ENCODE data around the gene NCDN.

Gene NCDN

GRCh38 chr1:35588197-35588910 lies 30.8 kb downstream of the NCDN start:
- DNase-seq (ENCODE audit: low spot score in 2 of 2) (no peak), ATAC-seq (no peak)
- Mint-ChIP-seq H3K36me3 (peaks cover 6% of the 10 kb centered on the region), H3K27ac (peak overlapping the region; percentile 5), H3K4me1 (peaks cover 23% of the 10 kb centered on the region), H3K9me3 (no peaks in the 10 kb centered on the region), H3K4me3 (no peak overlapping the region)

- Mint-ChIP-seq H3K4me1 (peaks cover 26% of the 10 kb centered on the region), H3K36me3 (peaks cover 6% of the 10 kb centered on the region), H3K4me3 (no peak overlapping the region), H3K27ac (peak overlapping the region; percentile 5), H3K9me3 (no peaks in the 10 kb centered on the region)
- no peak for DNase-seq (ENCODE audit: low spot score in 2 of 2)
- ATAC-seq, result no peak
Observed at GRCh38 chr1:35589516-35590427, 32.2 kb downstream of the NCDN start.

- Mint-ChIP-seq H3K9me3 (no peaks in the 10 kb centered on the region), H3K27ac (no peak overlapping the region), H3K4me1 (peaks cover 26% of the 10 kb centered on the region), H3K36me3 (peaks cover 6% of the 10 kb centered on the region), H3K4me3 (no peak overlapping the region)
- no peak for ATAC-seq
- DNase-seq (ENCODE audit: low spot score in 2 of 2), result no peak
Observed at GRCh38 chr1:35590476-35591040, 33.0 kb downstream of the NCDN start.

- no peak overlapping the region for H3K4me3 Mint-ChIP-seq
- peaks cover 26% of the 10 kb centered on the region for H3K4me1 Mint-ChIP-seq
- H3K36me3 Mint-ChIP-seq, result peaks cover 6% of the 10 kb centered on the region
- no peaks in the 10 kb centered on the region for H3K9me3 Mint-ChIP-seq
- ATAC-seq (no peak), DNase-seq (ENCODE audit: low spot score in 2 of 2) (no peak)
- no peak overlapping the region for H3K27ac Mint-ChIP-seq
Observed at GRCh38 chr1:35591211-35591610, 33.6 kb downstream of the NCDN start.

DNA sequence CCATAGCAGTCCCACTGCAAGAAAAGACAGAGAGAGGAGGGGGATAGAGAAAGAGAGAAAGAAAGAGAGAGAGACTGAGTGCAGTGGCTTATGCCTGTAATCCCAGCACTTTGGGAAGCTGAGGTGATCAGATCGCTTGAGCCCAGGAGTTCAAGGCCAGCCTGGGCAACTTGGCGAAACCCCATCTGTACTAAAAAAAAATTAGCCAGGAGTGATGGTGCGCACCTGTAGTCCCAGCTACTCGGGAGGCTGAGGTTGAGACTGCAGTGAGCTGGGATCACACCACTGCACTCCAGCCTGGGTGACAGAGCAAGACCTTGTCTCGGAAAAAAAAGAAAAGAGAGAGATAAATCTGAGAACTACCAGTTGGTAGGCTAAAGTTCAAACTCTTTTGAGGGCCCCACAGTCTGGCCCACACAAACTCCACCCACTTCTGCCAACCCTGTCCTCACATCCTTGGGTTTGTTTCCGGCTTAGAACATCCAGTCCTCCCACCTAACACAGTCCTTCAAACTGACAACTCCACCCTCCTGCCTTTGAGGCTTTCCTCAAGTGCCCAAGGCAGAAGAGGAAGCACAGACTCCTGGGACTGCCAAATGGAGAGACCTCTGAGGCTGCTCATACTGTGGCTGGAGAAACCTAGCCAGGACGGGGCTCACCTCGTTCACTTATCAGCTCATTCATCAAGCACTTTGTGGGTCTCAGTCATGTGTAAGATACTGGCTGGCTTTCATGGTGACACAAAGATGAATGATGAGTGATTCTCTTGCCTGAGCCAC lies 35.6 kb downstream of the NCDN start:
- Mint-ChIP-seq H3K27ac (peak overlapping the region; percentile 79), H3K9me3 (no peaks in the 10 kb centered on the region), H3K36me3 (peaks cover 6% of the 10 kb centered on the region), H3K4me1 (peaks cover 26% of the 10 kb centered on the region), H3K4me3 (no peak overlapping the region)
- DNase-seq (ENCODE audit: low spot score in 2 of 2) (no peak), ATAC-seq (peak; percentile 66)

DNA sequence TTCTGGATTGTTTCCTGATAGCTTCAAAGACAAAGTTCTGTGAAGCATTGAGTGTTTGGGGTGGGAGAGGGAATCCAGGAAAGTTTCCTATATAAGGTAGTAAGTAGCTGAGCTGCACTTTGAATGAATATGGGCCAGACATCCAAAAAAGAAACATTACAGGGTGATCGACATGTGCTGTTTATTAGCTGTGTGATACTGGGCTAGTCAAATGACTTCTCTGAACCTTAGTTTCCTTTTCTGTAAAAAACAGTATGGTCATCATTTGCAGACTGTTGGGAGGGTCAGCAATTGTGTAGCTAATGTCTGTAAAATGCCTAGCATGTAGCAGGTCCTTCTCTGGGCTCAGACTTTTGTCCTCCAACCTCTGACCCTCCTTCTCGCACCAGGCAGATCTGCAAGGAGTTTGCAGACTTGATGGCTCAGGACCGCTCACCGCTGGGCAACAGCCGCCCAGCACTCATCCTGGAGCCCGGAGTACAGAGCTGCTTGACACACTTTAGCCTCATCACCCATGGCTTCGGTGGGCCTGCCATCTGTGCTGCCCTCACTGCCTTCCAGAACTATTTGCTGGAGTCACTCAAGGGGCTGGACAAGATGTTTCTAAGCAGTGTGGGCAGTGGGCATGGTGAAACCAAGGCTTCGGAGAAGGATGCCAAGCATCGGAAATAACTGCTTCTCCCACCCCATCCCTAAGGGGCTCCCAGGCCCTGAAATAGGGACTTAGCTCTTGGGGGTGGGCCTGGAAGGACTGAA lies 36.6 kb downstream of the NCDN start:
- H3K4me3 Mint-ChIP-seq, result no peak overlapping the region
- DNase-seq (ENCODE audit: low spot score in 2 of 2) (no peak), ATAC-seq (no peak)
- H3K4me1 Mint-ChIP-seq, result peaks cover 20% of the 10 kb centered on the region
- H3K36me3 Mint-ChIP-seq, result peaks cover 13% of the 10 kb centered on the region
- H3K27ac Mint-ChIP-seq, result peak overlapping the region; percentile 75
- H3K9me3 Mint-ChIP-seq, result no peaks in the 10 kb centered on the region

DNA sequence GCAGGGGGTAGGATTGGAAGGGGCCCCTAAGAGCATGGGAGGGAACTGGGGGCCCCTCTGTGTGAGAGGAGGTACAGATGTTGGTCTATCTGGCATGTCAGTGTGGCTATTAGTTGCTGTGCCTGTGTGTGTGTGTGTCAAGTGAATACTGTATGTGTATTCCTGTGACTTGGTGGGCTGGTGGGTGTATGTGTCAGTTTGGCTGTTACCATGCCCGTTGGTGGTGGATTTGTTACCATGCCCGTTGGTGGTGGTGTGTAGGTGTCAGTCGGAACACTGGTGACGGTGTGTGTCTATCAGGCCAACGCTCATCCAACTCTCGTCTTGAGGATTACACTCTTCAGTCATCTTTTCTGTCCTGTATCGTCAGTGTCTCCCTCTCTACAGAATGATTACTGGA lies 38.1 kb downstream of the NCDN start:
- Mint-ChIP-seq H3K9me3 (no peaks in the 10 kb centered on the region), H3K36me3 (peaks cover 28% of the 10 kb centered on the region), H3K4me3 (no peak overlapping the region), H3K27ac (peak overlapping the region; percentile 75), H3K4me1 (peaks cover 11% of the 10 kb centered on the region)
- ATAC-seq, result no peak
- DNase-seq (ENCODE audit: low spot score in 2 of 2), result no peak

DNA sequence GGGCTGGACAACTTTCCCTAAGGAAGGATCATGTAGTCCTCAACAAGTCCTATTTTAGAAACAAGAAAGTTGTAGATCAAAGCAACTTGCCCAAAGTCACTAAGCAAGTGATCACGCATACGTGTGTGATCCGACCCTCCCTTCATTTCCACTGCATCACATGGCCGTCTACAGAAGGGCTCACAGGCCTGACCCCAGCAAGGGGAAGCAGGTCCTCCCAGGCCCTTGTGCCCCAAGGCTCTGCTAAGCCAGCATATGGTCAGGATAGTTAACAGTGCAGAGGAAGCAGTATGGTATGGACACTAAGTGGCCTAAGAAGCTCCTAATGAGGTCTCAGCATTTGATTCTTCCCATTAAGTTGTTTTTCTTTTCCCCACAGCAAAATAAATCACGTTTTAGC lies 40.3 kb downstream of the NCDN start:
- ATAC-seq (no peak), DNase-seq (ENCODE audit: low spot score in 2 of 2) (no peak)
- Mint-ChIP-seq H3K27ac (no peak overlapping the region), H3K4me3 (no peak overlapping the region), H3K9me3 (no peaks in the 10 kb centered on the region), H3K4me1 (peaks cover 7% of the 10 kb centered on the region), H3K36me3 (peaks cover 46% of the 10 kb centered on the region)

GRCh38 chr1:35598895-35599294 lies 41.3 kb downstream of the NCDN start:
- Mint-ChIP-seq H3K9me3 (no peaks in the 10 kb centered on the region), H3K36me3 (peaks cover 54% of the 10 kb centered on the region), H3K27ac (no peak overlapping the region), H3K4me1 (no peaks in the 10 kb centered on the region), H3K4me3 (no peak overlapping the region)
- no peak for DNase-seq (ENCODE audit: low spot score in 2 of 2)
- ATAC-seq, result no peak

DNA sequence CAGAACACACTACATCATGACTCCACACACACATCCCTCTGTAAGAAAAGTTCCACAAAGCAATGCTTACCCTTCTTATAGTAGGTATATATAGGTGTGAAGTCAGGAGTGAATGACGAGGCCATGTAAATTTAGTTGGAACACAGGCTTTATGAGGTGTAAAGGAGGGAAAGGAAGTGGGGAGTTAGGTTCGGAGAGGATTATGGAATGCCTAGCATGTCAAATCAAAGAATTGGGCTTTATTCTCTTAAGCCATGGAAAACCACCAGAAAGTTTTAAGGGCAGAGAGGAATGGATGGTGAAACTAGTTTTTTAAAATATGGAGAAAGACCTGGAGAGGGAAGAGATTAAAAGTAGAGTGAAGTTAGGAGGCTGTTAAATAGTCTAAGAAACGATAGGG lies 41.8 kb downstream of the NCDN start:
- H3K27ac Mint-ChIP-seq, result no peak overlapping the region

DNA sequence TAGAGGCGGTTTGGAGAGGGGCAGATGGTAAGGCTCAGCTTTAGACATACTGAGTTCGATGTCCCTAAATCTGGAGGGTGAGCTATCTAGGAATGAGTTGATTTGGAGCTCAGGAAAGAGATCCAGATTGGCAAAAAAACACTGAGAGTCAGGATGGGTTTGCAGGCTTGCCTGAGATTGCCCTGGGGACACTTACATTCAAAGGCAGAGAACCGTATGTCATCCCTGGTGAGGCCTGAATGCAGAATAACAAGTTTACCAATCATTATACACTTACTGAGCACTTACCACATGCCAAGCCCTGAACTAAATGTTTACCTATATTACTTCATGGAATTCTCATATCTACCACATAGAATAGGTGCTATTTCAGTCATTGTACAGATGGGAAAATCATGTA lies 43.0 kb downstream of the NCDN start:
- no peak for ATAC-seq
- Mint-ChIP-seq H3K4me3 (no peak overlapping the region), H3K4me1 (no peaks in the 10 kb centered on the region), H3K9me3 (no peaks in the 10 kb centered on the region), H3K36me3 (peaks cover 68% of the 10 kb centered on the region), H3K27ac (no peak overlapping the region)
- DNase-seq (ENCODE audit: low spot score in 2 of 2), result no peak

More for the DNA sequence above, 41.8 kb downstream of the NCDN start:
- Mint-ChIP-seq H3K9me3 (no peaks in the 10 kb centered on the region), H3K4me1 (no peaks in the 10 kb centered on the region), H3K4me3 (no peak overlapping the region), H3K36me3 (peaks cover 59% of the 10 kb centered on the region)
- no peak for DNase-seq (ENCODE audit: low spot score in 2 of 2)
- no peak for ATAC-seq

GRCh38 chr1:35603468-35603867 lies 45.9 kb downstream of the NCDN start:
- DNase-seq (ENCODE audit: low spot score in 2 of 2), result no peak
- ATAC-seq, result no peak
- no peak overlapping the region for H3K4me3 Mint-ChIP-seq
- H3K36me3 Mint-ChIP-seq, result peaks cover 97% of the 10 kb centered on the region
- no peaks in the 10 kb centered on the region for H3K9me3 Mint-ChIP-seq
- peaks cover 8% of the 10 kb centered on the region for H3K4me1 Mint-ChIP-seq
- no peak overlapping the region for H3K27ac Mint-ChIP-seq

GRCh38 chr1:35603941-35604340 lies 46.3 kb downstream of the NCDN start:
- ATAC-seq, result no peak
- Mint-ChIP-seq H3K4me1 (peaks cover 8% of the 10 kb centered on the region), H3K9me3 (no peaks in the 10 kb centered on the region), H3K4me3 (no peak overlapping the region), H3K27ac (no peak overlapping the region), H3K36me3 (peaks cover 97% of the 10 kb centered on the region)
- no peak for DNase-seq (ENCODE audit: low spot score in 2 of 2)

- no peak for ATAC-seq
- Mint-ChIP-seq H3K4me1 (peaks cover 8% of the 10 kb centered on the region), H3K36me3 (peaks cover 97% of the 10 kb centered on the region), H3K27ac (peak overlapping the region; percentile 78), H3K4me3 (no peak overlapping the region), H3K9me3 (no peaks in the 10 kb centered on the region)
- DNase-seq (ENCODE audit: low spot score in 2 of 2), result no peak
Observed at GRCh38 chr1:35605071-35605866, 47.7 kb downstream of the NCDN start.
